Esophagus muscularis mucosa (tissue), 4 donors: ENCODE results near the gene ARHGEF10L. TPM values are rescaled to one million over a fixed set of nuclear protein-coding genes. Genes with fewer than 3 reads are reported as not detected.

ENCODE experiments used
- DNase-seq: peaks from one replicate; pipeline ENCODE4 v3.0.0-alpha.2; 2017; ENCODE audit errors: extremely low spot score
- H3K27ac ChIP-seq, 4 donors: fragments of 200-600 bp; sonication (generic); replicated peaks in 1 of 4; 1 replicate in 3 of 4; 2 replicates in 1 of 4; pipeline ENCODE4 v1.5.1; 2016 to 2019; ENCODE audit warnings: mild to moderate bottlenecking in 1 of 4
- H3K27me3 ChIP-seq, 4 donors: fragments of 200-600 bp; sonication (generic); one replicate each; pipeline versions ENCODE4 v1.5.1 to v1.6.0; 2016 to 2019
- H3K36me3 ChIP-seq, 4 donors: fragments of 200-600 bp; sonication (generic); one replicate each; pipeline ENCODE4 v1.5.1; 2016 to 2019
- H3K4me1 ChIP-seq, 4 donors: fragments of 200-600 bp; sonication (generic); one replicate each; pipeline ENCODE4 v1.5.1; 2016 to 2019
- H3K4me3 ChIP-seq, 4 donors: fragments of 200-600 bp; sonication (generic); 1 replicate in 2 of 4; 2 replicates in 2 of 4; pipeline ENCODE4 v1.5.1; 2016 to 2019; ENCODE audit warnings: mild to moderate bottlenecking in 4 of 4, moderate library complexity in 1 of 4
- H3K9me3 ChIP-seq, 4 donors: fragments of 200-600 bp; sonication (generic); 1 replicate in 3 of 4; 2 replicates in 1 of 4; pipeline ENCODE4 v1.5.1; 2016 to 2019
- EP300 ChIP-seq: sonication (generic); formaldehyde crosslinking; IDR thresholded peaks from one replicate; pipeline ENCODE4 v1.6.1; 2017; ENCODE audit warnings: antibody characterized with exemption
- POLR2A ChIP-seq: fragments of 450-650 bp; IDR thresholded peaks from one replicate; pipeline ENCODE4 v1.6.1; 2017; ENCODE audit warnings: antibody characterized with exemption, moderate library complexity, mild to moderate bottlenecking, low read depth
- POLR2AphosphoS5 ChIP-seq, 2 donors: sonication (generic); formaldehyde crosslinking; IDR thresholded peaks; one replicate each; pipeline ENCODE4 v1.6.1; 2017; ENCODE audit warnings: antibody characterized with exemption in 2 of 2
- WGBS: methylation state at CpG from one replicate; pipeline ENCODE4 v1.1.5; 2018; 5-methylcytosine and 5-hydroxymethylcytosine counted together
- intact Hi-C: fragments of 100-400 bp; cut with DNase I; formaldehyde crosslinking; loops from one replicate; pipeline ENCODE4 v1.15.1; 2023
- total RNA-seq, 4 donors: library from RNA; depleted of rRNA; stranded (reverse); fragments of >200 nt; gene quantifications; one replicate each; pipeline versions ENCODE4 v1.1.0 to v1.2.1, GENCODE V29; 2016
- TF ChIP-seq, protein P1 (sequence below), 3 experiments: fragments of 200-600 bp in 2 of 3; fragments of 450-650 bp in 1 of 3; sonication (generic) in 2 of 3; IDR thresholded peaks; one replicate each; pipeline ENCODE4 v1.5.1; 2017 to 2019; ENCODE audit warnings: antibody characterized with exemption in 3 of 3, mild to moderate bottlenecking in 2 of 3, moderate library complexity in 1 of 3

ARHGEF10L gene
- total RNA-seq, 4 donors from 2014 or later, result 46.6 to 93.0 (median 66.9) TPM

DNA sequence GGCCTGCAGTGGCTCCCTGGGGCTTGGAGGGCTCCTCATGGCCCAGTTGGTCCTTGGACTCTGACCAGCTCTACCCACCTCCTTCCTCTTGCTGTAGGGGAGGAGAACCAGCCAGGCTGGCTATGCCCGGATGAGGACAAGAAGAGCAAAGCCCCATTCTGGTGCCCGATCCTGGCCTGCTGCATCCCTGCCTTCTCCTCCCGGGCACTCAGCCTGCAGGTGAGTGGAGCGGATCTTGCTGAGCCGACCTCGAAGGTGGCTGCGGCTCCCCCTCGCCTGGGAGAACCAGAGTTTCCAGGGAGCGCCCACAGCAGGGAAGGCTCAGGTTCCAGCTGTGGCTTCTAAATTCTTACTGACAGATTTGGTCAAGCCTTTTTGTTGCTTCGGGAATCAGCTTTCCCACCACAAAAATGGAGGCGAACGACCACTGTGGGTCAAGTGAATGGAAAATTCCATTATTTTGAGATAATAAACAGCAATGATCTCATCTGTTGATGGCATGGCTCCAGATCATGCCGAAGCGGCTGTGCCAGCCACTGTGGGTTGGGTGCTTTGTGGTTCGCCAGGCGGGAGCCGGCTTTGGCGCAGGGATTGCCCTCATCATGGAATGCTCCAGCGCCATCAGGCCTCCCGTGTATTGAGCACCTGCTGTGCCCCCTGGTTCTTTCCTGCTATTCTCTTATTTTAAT lies 109.1 kb downstream of the ARHGEF10L start:
- H3K4me1 ChIP-seq, result peaks cover 4 to 22% (median 15%) of the 10 kb centered on the region in 4 donors
- no peak for DNase-seq
- intact Hi-C loops, result no loop called here
- no peak overlapping the region for H3K4me3 ChIP-seq
- 79% methylated on average over 19 of the region's 20 CpGs for WGBS
- H3K9me3 ChIP-seq, result no peaks in the 10 kb centered on the region
- H3K27ac ChIP-seq, result peak overlapping the region; percentile 34 to 55 (median 54)
- no peak for TF ChIP-seq EP300
- TF ChIP-seq, protein P1, sequence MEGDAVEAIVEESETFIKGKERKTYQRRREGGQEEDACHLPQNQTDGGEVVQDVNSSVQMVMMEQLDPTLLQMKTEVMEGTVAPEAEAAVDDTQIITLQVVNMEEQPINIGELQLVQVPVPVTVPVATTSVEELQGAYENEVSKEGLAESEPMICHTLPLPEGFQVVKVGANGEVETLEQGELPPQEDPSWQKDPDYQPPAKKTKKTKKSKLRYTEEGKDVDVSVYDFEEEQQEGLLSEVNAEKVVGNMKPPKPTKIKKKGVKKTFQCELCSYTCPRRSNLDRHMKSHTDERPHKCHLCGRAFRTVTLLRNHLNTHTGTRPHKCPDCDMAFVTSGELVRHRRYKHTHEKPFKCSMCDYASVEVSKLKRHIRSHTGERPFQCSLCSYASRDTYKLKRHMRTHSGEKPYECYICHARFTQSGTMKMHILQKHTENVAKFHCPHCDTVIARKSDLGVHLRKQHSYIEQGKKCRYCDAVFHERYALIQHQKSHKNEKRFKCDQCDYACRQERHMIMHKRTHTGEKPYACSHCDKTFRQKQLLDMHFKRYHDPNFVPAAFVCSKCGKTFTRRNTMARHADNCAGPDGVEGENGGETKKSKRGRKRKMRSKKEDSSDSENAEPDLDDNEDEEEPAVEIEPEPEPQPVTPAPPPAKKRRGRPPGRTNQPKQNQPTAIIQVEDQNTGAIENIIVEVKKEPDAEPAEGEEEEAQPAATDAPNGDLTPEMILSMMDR (IDR thresholded peaks at IDR 0.05), result no peak
- no peak for TF ChIP-seq POLR2AphosphoS5 (IDR thresholded peaks at IDR 0.05)
- no peak for TF ChIP-seq POLR2A
- H3K27me3 ChIP-seq, result no peaks in the 10 kb centered on the region
- peaks cover 6 to 96% (median 65%) of the 10 kb centered on the region in 4 donors for H3K36me3 ChIP-seq

DNA sequence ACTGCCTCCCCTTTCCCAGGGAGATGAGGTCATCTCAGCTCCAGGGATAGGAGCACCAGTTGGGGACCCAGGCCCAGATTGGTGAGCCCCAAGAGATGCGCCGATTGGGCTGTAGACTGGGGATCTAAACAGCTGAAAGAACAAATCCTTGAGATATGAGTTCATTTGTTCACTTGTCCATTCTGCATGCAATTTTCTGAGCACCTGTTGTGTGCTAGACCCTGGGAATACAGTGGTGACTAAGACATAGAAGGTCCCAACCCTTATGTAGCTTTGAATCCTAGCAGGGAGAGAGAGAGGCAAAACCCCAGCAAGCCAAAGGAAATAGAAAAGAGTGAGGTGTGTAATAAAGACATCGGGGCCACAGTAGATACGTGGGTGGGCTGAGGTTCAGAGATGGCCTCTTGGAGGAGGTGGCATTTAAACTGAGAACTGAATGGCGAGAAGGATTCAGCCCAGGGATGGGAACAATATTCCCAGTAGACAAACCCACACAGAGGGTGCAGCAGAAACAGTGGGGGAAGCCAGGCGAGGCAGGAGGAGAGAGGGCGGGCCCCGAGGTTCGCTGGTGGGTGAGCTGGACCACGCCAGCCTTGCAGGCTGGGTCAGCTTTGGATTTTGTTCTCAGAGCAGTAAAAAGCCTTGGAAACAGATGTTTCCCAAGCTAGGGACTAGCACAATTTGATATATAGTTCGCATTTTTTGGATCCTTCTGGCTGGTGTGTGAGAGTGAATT lies 110.0 kb downstream of the ARHGEF10L start:
- Histone ChIP-seq H3K9me3 (no peaks in the 10 kb centered on the region), H3K27ac (peak overlapping the region in 3 of 4 donors; percentile 8 to 34 (median 14)), H3K36me3 (peaks cover 9 to 95% (median 67%) of the 10 kb centered on the region in 4 donors), H3K27me3 (no peaks in the 10 kb centered on the region), H3K4me1 (peaks cover 9 to 31% (median 17%) of the 10 kb centered on the region in 4 donors), H3K4me3 (no peak overlapping the region)
- no peak for TF ChIP-seq POLR2A
- no peak for TF ChIP-seq EP300
- TF ChIP-seq, protein P1 (IDR thresholded peaks at IDR 0.05), result no peak
- TF ChIP-seq POLR2AphosphoS5 (IDR thresholded peaks at IDR 0.05), result no peak
- no peak for DNase-seq
- 93% methylated on average over 11 of the region's 11 CpGs for WGBS
- intact Hi-C loops, result no loop called here

GRCh38 chr1:17653276-17653675 lies 113.8 kb downstream of the ARHGEF10L start:
- peaks cover 37 to 95% (median 84%) of the 10 kb centered on the region in 4 donors for H3K36me3 ChIP-seq
- peaks cover 5 to 27% (median 14%) of the 10 kb centered on the region in 4 donors for H3K4me1 ChIP-seq
- intact Hi-C loops, result no loop called here
- H3K27me3 ChIP-seq, result no peaks in the 10 kb centered on the region
- TF ChIP-seq, protein P1 (IDR thresholded peaks at IDR 0.05), result no peak
- TF ChIP-seq POLR2A (no peak), EP300 (no peak), POLR2AphosphoS5 (IDR thresholded peaks at IDR 0.05) (no peak)
- no peak for DNase-seq
- H3K27ac ChIP-seq, result peak overlapping the region in 1 of 4 donors; percentile 33
- no peak overlapping the region for H3K4me3 ChIP-seq
- H3K9me3 ChIP-seq, result no peaks in the 10 kb centered on the region
- WGBS, result 78% methylated on average over 3 of the region's 7 CpGs

DNA sequence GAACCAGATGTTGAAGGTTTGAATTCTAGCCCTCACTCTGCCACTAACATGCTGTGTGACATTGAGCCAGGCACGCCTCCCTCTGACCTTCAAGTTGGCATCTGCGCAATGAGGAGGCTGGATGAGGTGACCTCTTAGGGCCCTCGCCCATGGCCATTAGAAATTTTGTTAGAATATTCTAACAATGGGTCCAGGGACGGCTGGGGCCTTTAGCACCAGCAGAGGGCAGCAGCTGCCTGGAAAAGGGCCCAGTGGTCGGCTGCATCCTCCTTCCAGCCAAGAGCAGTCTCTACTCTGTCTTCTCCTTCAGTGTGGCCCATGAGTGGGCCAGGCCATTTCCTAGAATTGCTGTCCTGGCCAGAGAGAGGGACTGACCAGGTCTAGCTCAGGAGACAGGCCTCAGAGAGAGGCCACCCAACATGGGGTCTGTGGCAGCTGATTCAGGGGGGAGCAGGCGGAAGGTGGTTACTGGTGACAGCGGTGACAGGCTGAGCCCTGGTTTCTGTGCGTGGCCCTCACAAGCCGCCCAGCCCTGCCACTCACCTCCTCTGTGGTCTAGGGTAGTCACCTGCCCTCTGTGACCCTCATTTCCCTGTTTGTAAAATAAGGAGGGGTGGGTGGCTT lies 114.3 kb downstream of the ARHGEF10L start:
- Histone ChIP-seq H3K36me3 (peaks cover 38 to 95% (median 84%) of the 10 kb centered on the region in 4 donors), H3K27ac (peak overlapping the region in 1 of 4 donors; percentile 33), H3K4me1 (peaks cover 0 to 22% (median 11%) of the 10 kb centered on the region in 4 donors), H3K27me3 (no peaks in the 10 kb centered on the region), H3K4me3 (no peak overlapping the region), H3K9me3 (no peaks in the 10 kb centered on the region)
- WGBS, result 69% methylated on average over 8 of the region's 9 CpGs
- TF ChIP-seq POLR2A, result no peak
- TF ChIP-seq, protein P1 (IDR thresholded peaks at IDR 0.05), result peak; percentile 42 to 64 (median 45)
- TF ChIP-seq EP300, result no peak
- TF ChIP-seq POLR2AphosphoS5 (IDR thresholded peaks at IDR 0.05), result no peak
- no peak for DNase-seq
- intact Hi-C loops, result no loop called here
